Measurements from ENCODE around the gene KCTD8. TPM values are rescaled to one million over a fixed set of nuclear protein-coding genes. Genes with fewer than 3 reads are reported as not detected.
A peak's percentile ranks its signal among the peaks of the same experiment; 100 is the strongest.

Gene KCTD8
- polyA plus RNA-seq, 3 donors, result not detected

DNA sequence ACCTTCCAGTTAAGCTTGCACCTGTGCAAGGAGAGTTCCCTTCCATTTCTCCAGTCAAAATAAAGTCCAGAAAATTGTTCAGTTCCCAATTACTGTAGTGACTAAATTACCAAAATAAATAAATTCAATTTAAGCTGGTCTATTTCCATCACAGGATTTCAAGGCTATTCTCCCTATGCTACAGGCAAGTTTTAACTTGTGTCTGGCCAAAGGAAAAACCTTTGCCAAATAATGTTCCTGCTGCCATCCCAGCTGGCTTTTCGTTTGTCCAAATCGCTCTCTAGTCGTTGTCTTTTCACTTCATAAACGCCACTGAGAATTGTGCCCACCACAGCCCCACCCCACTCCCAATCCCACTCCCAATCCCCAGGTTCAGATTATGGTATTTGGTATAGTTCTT, 2.4 kb downstream of the KCTD8 start:
- Histone ChIP-seq H3K9me3 (replicated peaks in 1 of 2; ENCODE audit: control insufficient read depth in 1 of 2, insufficient read depth in 1 of 2, low read length in 2 of 2) (peaks cover 0 to 10% of the 10 kb centered on the region in 2 donors), H3K4me1 (ENCODE audit: control insufficient read depth in 1 of 2, insufficient read depth in 2 of 2, low read length in 2 of 2) (no peaks in the 10 kb centered on the region), H4K20me1 (ENCODE audit: insufficient read depth, low read length) (no peaks in the 10 kb centered on the region), H3K9ac (ENCODE audit: insufficient read depth, low read length, poor library complexity, severe bottlenecking) (no peak overlapping the region), H3K27ac (ENCODE audit: low read depth in 1 of 2, low read length in 2 of 2) (no peak overlapping the region), H3K4me3 (replicated peaks in 1 of 3; ENCODE audit: low read depth in 2 of 3, low read length in 3 of 3) (no peak overlapping the region), H3K36me3 (replicated peaks in 1 of 2; ENCODE audit: control insufficient read depth in 1 of 2, insufficient read depth in 2 of 2, low read length in 2 of 2) (no peaks in the 10 kb centered on the region), H3K4me2 (replicated peaks; ENCODE audit: extremely low read depth, low read length, poor library complexity, severe bottlenecking) (no peak overlapping the region), H3K79me2 (ENCODE audit: insufficient read depth, low read length) (no peaks in the 10 kb centered on the region), H3K27me3 (ENCODE audit: control insufficient read depth in 2 of 2, insufficient read depth in 2 of 2, low read length in 2 of 2) (peaks cover 41 to 55% of the 10 kb centered on the region in 2 donors), H2AFZ (ENCODE audit: insufficient read depth, low read depth, low read length, poor library complexity, severe bottlenecking) (no peak overlapping the region)
- Mint-ChIP-seq H3K27me3 (ENCODE audit: low read depth in 3 of 3) (peaks cover 41 to 59% (median 51%) of the 10 kb centered on the region in 3 donors), H3K9me3 (peaks cover 0 to 16% (median 8%) of the 10 kb centered on the region in 7 donors), H3K4me3 (peak overlapping the region in 1 of 2 donors; percentile 74), H3K4me1 (peaks cover 5% of the 10 kb centered on the region), H3K27ac (no peak overlapping the region), H3K36me3 (peaks cover 0 to 5% of the 10 kb centered on the region in 2 donors)
- DNase-seq, result no peak
- 20% methylated on average over 2 of the region's 4 CpGs for WGBS (ENCODE audit: insufficient coverage)
- TF ChIP-seq, protein P1, sequence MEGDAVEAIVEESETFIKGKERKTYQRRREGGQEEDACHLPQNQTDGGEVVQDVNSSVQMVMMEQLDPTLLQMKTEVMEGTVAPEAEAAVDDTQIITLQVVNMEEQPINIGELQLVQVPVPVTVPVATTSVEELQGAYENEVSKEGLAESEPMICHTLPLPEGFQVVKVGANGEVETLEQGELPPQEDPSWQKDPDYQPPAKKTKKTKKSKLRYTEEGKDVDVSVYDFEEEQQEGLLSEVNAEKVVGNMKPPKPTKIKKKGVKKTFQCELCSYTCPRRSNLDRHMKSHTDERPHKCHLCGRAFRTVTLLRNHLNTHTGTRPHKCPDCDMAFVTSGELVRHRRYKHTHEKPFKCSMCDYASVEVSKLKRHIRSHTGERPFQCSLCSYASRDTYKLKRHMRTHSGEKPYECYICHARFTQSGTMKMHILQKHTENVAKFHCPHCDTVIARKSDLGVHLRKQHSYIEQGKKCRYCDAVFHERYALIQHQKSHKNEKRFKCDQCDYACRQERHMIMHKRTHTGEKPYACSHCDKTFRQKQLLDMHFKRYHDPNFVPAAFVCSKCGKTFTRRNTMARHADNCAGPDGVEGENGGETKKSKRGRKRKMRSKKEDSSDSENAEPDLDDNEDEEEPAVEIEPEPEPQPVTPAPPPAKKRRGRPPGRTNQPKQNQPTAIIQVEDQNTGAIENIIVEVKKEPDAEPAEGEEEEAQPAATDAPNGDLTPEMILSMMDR (IDR thresholded peaks at IDR 0.05), result no peak
- intact Hi-C loops (cut with micrococcal nuclease), result no loop called here

DNA sequence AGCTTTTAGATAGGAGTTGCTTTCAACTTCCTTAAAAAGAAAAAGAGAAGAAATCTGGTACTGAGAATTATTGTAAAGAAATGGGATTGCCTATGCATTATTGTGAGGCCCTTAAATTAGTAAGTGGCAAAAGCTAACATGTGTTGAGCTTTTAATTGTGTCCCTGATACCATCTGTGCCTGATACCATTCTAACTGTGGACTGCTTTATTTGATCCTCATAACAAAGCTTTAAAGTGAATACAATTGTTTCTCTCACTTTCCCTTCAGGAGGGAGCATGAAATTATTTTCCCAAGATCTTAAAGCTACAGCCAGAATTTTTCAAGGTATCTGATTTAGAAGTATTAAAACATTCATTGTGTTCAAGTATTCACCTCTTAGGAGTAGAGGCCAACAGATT, 9.9 kb downstream of the KCTD8 start:
- Histone ChIP-seq H3K27ac (ENCODE audit: low read depth in 1 of 2, low read length in 2 of 2) (no peak overlapping the region), H3K4me1 (ENCODE audit: control insufficient read depth in 1 of 2, insufficient read depth in 2 of 2, low read length in 2 of 2) (no peaks in the 10 kb centered on the region), H3K9ac (ENCODE audit: insufficient read depth, low read length, poor library complexity, severe bottlenecking) (no peak overlapping the region), H2AFZ (ENCODE audit: insufficient read depth, low read depth, low read length, poor library complexity, severe bottlenecking) (no peak overlapping the region), H3K9me3 (replicated peaks in 1 of 2; ENCODE audit: control insufficient read depth in 1 of 2, insufficient read depth in 1 of 2, low read length in 2 of 2) (no peaks in the 10 kb centered on the region), H3K36me3 (replicated peaks in 1 of 2; ENCODE audit: control insufficient read depth in 1 of 2, insufficient read depth in 2 of 2, low read length in 2 of 2) (no peaks in the 10 kb centered on the region), H3K79me2 (ENCODE audit: insufficient read depth, low read length) (no peaks in the 10 kb centered on the region), H3K4me2 (replicated peaks; ENCODE audit: extremely low read depth, low read length, poor library complexity, severe bottlenecking) (no peak overlapping the region), H4K20me1 (ENCODE audit: insufficient read depth, low read length) (no peaks in the 10 kb centered on the region), H3K4me3 (replicated peaks in 1 of 3; ENCODE audit: low read depth in 2 of 3, low read length in 3 of 3) (no peak overlapping the region), H3K27me3 (ENCODE audit: control insufficient read depth in 2 of 2, insufficient read depth in 2 of 2, low read length in 2 of 2) (no peaks in the 10 kb centered on the region)
- no peaks in the 10 kb centered on the region for H3K4me1 Mint-ChIP-seq
- peaks cover 0 to 5% (median 4%) of the 10 kb centered on the region in 3 donors for H3K27me3 Mint-ChIP-seq (ENCODE audit: low read depth in 3 of 3)
- H3K9me3 Mint-ChIP-seq, result no peaks in the 10 kb centered on the region
- no peak overlapping the region for H3K27ac Mint-ChIP-seq
- intact Hi-C loops (cut with micrococcal nuclease), result no loop called here
- TF ChIP-seq, protein P1 (IDR thresholded peaks at IDR 0.05), result no peak
- H3K36me3 Mint-ChIP-seq, result no peaks in the 10 kb centered on the region
- no peak overlapping the region for H3K4me3 Mint-ChIP-seq
- DNase-seq, result no peak

Data from CD14-positive monocyte (primary cell).